OCI-LY1 (cell line): ENCODE measurements around the gene ETV1.

Experiments used
- EZH2 ChIP-seq: fragments of 200-600 bp; sonication (generic), shearing (Covaris generic); IDR thresholded peaks from 2 replicates; pipeline ENCODE4 v1.8.0; 2017; ENCODE audit warnings: borderline replicate concordance, mixed run types, mild to moderate bottlenecking, antibody characterized with exemption, low read length, moderate library complexity, mixed read lengths
- TF ChIP-seq, protein P1 (sequence below): fragments of 200-600 bp; sonication (generic), shearing (Covaris generic); IDR thresholded peaks from 2 replicates; pipeline ENCODE4 v1.5.1; 2017; ENCODE audit warnings: mild to moderate bottlenecking, antibody characterized with exemption, low read length, moderate library complexity, mixed read lengths

DNA sequence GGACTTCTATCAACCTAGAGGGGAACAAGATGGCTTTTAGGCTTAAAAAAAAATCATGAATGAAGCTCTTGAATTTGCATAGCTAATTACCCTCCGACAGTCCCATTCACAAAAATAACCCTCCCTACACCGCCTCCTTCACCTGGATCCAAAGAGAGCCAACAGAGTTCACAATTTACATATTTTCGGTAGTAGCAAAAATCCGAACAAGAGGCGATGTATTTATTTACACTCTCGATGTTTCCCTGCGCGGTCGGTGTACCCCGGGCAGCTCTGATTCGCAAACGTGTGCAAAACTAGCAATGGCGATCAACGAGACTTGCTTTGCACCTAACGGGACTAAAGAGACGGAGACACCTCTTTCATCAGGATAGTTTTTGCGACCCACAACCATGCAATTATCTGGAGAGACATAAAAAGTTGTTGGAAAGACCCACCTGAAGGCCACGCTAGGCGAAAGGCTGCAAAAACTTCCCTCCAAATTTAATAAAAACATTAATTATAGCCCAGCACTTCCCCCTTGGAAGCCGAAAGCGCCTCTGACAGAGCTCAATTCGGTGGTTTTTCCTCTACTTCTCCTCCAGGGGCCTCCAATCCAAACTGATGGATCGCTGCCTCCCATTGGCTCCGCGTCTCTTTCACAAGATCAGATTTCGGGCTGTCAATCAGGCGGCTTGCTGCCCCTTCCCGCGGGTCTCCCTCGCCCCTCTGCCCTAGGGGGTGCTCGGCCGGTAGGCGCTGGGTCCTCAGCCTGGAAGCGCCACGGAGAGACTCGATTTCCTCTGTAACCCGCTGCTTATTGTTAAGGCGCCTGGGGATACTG lies at the start of gene ETV1:
- TF ChIP-seq EZH2, result no peak
- TF ChIP-seq, protein P1, sequence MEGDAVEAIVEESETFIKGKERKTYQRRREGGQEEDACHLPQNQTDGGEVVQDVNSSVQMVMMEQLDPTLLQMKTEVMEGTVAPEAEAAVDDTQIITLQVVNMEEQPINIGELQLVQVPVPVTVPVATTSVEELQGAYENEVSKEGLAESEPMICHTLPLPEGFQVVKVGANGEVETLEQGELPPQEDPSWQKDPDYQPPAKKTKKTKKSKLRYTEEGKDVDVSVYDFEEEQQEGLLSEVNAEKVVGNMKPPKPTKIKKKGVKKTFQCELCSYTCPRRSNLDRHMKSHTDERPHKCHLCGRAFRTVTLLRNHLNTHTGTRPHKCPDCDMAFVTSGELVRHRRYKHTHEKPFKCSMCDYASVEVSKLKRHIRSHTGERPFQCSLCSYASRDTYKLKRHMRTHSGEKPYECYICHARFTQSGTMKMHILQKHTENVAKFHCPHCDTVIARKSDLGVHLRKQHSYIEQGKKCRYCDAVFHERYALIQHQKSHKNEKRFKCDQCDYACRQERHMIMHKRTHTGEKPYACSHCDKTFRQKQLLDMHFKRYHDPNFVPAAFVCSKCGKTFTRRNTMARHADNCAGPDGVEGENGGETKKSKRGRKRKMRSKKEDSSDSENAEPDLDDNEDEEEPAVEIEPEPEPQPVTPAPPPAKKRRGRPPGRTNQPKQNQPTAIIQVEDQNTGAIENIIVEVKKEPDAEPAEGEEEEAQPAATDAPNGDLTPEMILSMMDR, result no peak
